Measurements from ENCODE around the gene BCL6. TPM values are rescaled to one million over a fixed set of nuclear protein-coding genes. Genes with fewer than 3 reads are reported as not detected.

Gene BCL6
- total and polyA plus RNA-seq, 4 donors = 7.8 to 71.8 (median 13.3) TPM

GRCh38 chr3:187722206-187722612, 23.1 kb downstream of the BCL6 start:
- Histone ChIP-seq H3K36me3 (ENCODE audit: control insufficient read depth in 4 of 4, insufficient read depth in 3 of 4, low read depth in 1 of 4, low read length in 3 of 4) (peaks cover 11 to 60% (median 53%) of the 10 kb centered on the region in 4 donors), H3K27me3 (ENCODE audit: control insufficient read depth in 4 of 4, insufficient read depth in 4 of 4, low read length in 3 of 4) (no peaks in the 10 kb centered on the region), H3K4me1 (ENCODE audit: control insufficient read depth in 4 of 4, insufficient read depth in 4 of 4, low read length in 3 of 4) (peaks cover 3 to 26% (median 20%) of the 10 kb centered on the region in 4 donors), H3K4me3 (ENCODE audit: low read depth in 1 of 3, low read length in 3 of 3) (no peak overlapping the region), H3K27ac (ENCODE audit: low read depth in 1 of 2, low read length in 2 of 2) (no peak overlapping the region), H3K9ac (ENCODE audit: low read depth in 1 of 2, low read length in 2 of 2) (no peak overlapping the region), H3K9me3 (ENCODE audit: control insufficient read depth in 4 of 4, low read length in 3 of 4) (no peaks in the 10 kb centered on the region)
- TF ChIP-seq GABPA (IDR thresholded peaks at IDR 0.05 in 1 of 2, conservative IDR thresholded peaks at IDR 0.05 in 1 of 2) = no peak
- WGBS = 92% methylated on average over 10 of the region's 10 CpGs
- DNase-seq (ENCODE audit: low spot score) = no peak

- Histone ChIP-seq H3K4me1 (ENCODE audit: control insufficient read depth in 4 of 4, insufficient read depth in 4 of 4, low read length in 3 of 4) (peaks cover 3 to 26% (median 20%) of the 10 kb centered on the region in 4 donors), H3K36me3 (ENCODE audit: control insufficient read depth in 4 of 4, insufficient read depth in 3 of 4, low read depth in 1 of 4, low read length in 3 of 4) (peaks cover 11 to 48% (median 42%) of the 10 kb centered on the region in 4 donors), H3K9ac (ENCODE audit: low read depth in 1 of 2, low read length in 2 of 2) (no peak overlapping the region), H3K27me3 (ENCODE audit: control insufficient read depth in 4 of 4, insufficient read depth in 4 of 4, low read length in 3 of 4) (no peaks in the 10 kb centered on the region), H3K9me3 (ENCODE audit: control insufficient read depth in 4 of 4, low read length in 3 of 4) (no peaks in the 10 kb centered on the region), H3K27ac (ENCODE audit: low read depth in 1 of 2, low read length in 2 of 2) (no peak overlapping the region), H3K4me3 (ENCODE audit: low read depth in 1 of 3, low read length in 3 of 3) (no peak overlapping the region)
- no peak for DNase-seq (ENCODE audit: low spot score)
- no peak for TF ChIP-seq JUND (IDR thresholded peaks at IDR 0.05)
- no peak for TF ChIP-seq YY1 (IDR thresholded peaks at IDR 0.05)
- no peak for TF ChIP-seq FOXA1 (IDR thresholded peaks at IDR 0.05)
- no peak for TF ChIP-seq GABPA (IDR thresholded peaks at IDR 0.05 in 1 of 2, conservative IDR thresholded peaks at IDR 0.05 in 1 of 2)
- TF ChIP-seq EGR1 (IDR thresholded peaks at IDR 0.05; ENCODE audit: low read depth in 2 of 2) = no peak
- no peak for TF ChIP-seq CTCF (IDR thresholded peaks at IDR 0.05; ENCODE audit: low read depth, low read length, missing input control)
- no peak for TF ChIP-seq NR2F2 (IDR thresholded peaks at IDR 0.05)
- WGBS = 95% methylated on average over 8 of the region's 8 CpGs
Observed at GRCh38 chr3:187721055-187721454, 24.2 kb downstream of the BCL6 start.

- H3K36me3 ChIP-seq (ENCODE audit: control insufficient read depth in 4 of 4, insufficient read depth in 3 of 4, low read depth in 1 of 4, low read length in 3 of 4) = peaks cover 9 to 41% (median 34%) of the 10 kb centered on the region in 4 donors
- peaks cover 3 to 26% (median 20%) of the 10 kb centered on the region in 4 donors for H3K4me1 ChIP-seq (ENCODE audit: control insufficient read depth in 4 of 4, insufficient read depth in 4 of 4, low read length in 3 of 4)
- H3K9ac ChIP-seq (ENCODE audit: low read depth in 1 of 2, low read length in 2 of 2) = no peak overlapping the region
- DNase-seq (ENCODE audit: low spot score) = no peak
- H3K4me3 ChIP-seq (ENCODE audit: low read depth in 1 of 3, low read length in 3 of 3) = no peak overlapping the region
- H3K27me3 ChIP-seq (ENCODE audit: control insufficient read depth in 4 of 4, insufficient read depth in 4 of 4, low read length in 3 of 4) = no peaks in the 10 kb centered on the region
- H3K27ac ChIP-seq (ENCODE audit: low read depth in 1 of 2, low read length in 2 of 2) = peak overlapping the region; percentile 66 to 76
- WGBS = 91% methylated on average over 2 of the region's 2 CpGs
- no peak for TF ChIP-seq CTCF (IDR thresholded peaks at IDR 0.05; ENCODE audit: low read depth, low read length, missing input control)
- no peak for TF ChIP-seq MAX (IDR thresholded peaks at IDR 0.05)
- TF ChIP-seq HNF4A (conservative IDR thresholded peaks at IDR 0.05) = no peak
- no peak for TF ChIP-seq ZBTB33 (IDR thresholded peaks at IDR 0.05)
- no peak for TF ChIP-seq ATF3 (IDR thresholded peaks at IDR 0.05)
- TF ChIP-seq FOXA2 (IDR thresholded peaks at IDR 0.05) = no peak
- TF ChIP-seq REST (IDR thresholded peaks at IDR 0.05) = no peak
- no peak for TF ChIP-seq HNF4G (IDR thresholded peaks at IDR 0.05)
- no peak for TF ChIP-seq NR2F2 (IDR thresholded peaks at IDR 0.05)
- TF ChIP-seq SP1 (IDR thresholded peaks at IDR 0.05) = no peak
- no peak for TF ChIP-seq JUND (IDR thresholded peaks at IDR 0.05)
- H3K9me3 ChIP-seq (ENCODE audit: control insufficient read depth in 4 of 4, low read length in 3 of 4) = no peaks in the 10 kb centered on the region
Observed at GRCh38 chr3:187720337-187720670, 25.0 kb downstream of the BCL6 start.

Measured in liver (tissue), 9 donors.